Progenitor cell of endocrine pancreas (in vitro differentiated cells): ENCODE data around the gene DHX36. TPM values are rescaled to one million over a fixed set of nuclear protein-coding genes. Genes with fewer than 3 reads are reported as not detected.

Source experiments
- DNase-seq: peaks from one replicate; pipeline ENCODE4 v3.0.0; 2021; ENCODE audit warnings: low spot score; ENCODE audit not compliant: unreplicated experiment
- H3K27ac Mint-ChIP-seq: 2 replicates; pipeline ENCODE4 v1.8.0; 2021; ENCODE audit warnings: mild to moderate bottlenecking, moderate library complexity, mixed read lengths
- H3K27me3 Mint-ChIP-seq: 2 replicates; pipeline ENCODE4 v1.8.0; 2021; ENCODE audit warnings: mixed read lengths
- H3K36me3 Mint-ChIP-seq: 2 replicates; pipeline ENCODE4 v1.8.0; 2022; ENCODE audit warnings: mixed read lengths; ENCODE audit not compliant: insufficient read depth
- H3K4me1 Mint-ChIP-seq: 2 replicates; pipeline ENCODE4 v1.8.0; 2021; ENCODE audit warnings: low read depth, mixed read lengths
- H3K4me3 Mint-ChIP-seq: 2 replicates; pipeline ENCODE4 v1.8.0; 2021; ENCODE audit warnings: low read depth, mild to moderate bottlenecking, moderate library complexity, mixed read lengths
- H3K9me3 Mint-ChIP-seq: 2 replicates; pipeline ENCODE4 v1.8.0; 2021; ENCODE audit warnings: low read depth, mixed read lengths
- total RNA-seq: library from RNA; stranded (reverse); gene quantifications from 2 replicates; pipeline ENCODE4 v1.2.1, GENCODE V29; 2021
- TF ChIP-seq, protein P1 (sequence below): fragments of 200-600 bp; sonication (generic); IDR thresholded peaks from one replicate; pipeline ENCODE4 v1.5.0; 2021; ENCODE audit warnings: antibody characterized with exemption, mild to moderate bottlenecking; ENCODE audit not compliant: unreplicated experiment

DHX36 gene
- total RNA-seq, 1 donor from 2014 or later, result 96.9 TPM

GRCh38 chr3:154224366-154224765, 99.9 kb downstream of the DHX36 start:
- H3K36me3 Mint-ChIP-seq, result peaks cover 4% of the 10 kb centered on the region
- H3K27ac Mint-ChIP-seq, result no peak overlapping the region
- no peak for DNase-seq
- H3K4me3 Mint-ChIP-seq, result no peak overlapping the region
- peaks cover 4% of the 10 kb centered on the region for H3K4me1 Mint-ChIP-seq
- no peaks in the 10 kb centered on the region for H3K27me3 Mint-ChIP-seq
- TF ChIP-seq, protein P1, sequence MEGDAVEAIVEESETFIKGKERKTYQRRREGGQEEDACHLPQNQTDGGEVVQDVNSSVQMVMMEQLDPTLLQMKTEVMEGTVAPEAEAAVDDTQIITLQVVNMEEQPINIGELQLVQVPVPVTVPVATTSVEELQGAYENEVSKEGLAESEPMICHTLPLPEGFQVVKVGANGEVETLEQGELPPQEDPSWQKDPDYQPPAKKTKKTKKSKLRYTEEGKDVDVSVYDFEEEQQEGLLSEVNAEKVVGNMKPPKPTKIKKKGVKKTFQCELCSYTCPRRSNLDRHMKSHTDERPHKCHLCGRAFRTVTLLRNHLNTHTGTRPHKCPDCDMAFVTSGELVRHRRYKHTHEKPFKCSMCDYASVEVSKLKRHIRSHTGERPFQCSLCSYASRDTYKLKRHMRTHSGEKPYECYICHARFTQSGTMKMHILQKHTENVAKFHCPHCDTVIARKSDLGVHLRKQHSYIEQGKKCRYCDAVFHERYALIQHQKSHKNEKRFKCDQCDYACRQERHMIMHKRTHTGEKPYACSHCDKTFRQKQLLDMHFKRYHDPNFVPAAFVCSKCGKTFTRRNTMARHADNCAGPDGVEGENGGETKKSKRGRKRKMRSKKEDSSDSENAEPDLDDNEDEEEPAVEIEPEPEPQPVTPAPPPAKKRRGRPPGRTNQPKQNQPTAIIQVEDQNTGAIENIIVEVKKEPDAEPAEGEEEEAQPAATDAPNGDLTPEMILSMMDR, result no peak
- no peaks in the 10 kb centered on the region for H3K9me3 Mint-ChIP-seq

DNA sequence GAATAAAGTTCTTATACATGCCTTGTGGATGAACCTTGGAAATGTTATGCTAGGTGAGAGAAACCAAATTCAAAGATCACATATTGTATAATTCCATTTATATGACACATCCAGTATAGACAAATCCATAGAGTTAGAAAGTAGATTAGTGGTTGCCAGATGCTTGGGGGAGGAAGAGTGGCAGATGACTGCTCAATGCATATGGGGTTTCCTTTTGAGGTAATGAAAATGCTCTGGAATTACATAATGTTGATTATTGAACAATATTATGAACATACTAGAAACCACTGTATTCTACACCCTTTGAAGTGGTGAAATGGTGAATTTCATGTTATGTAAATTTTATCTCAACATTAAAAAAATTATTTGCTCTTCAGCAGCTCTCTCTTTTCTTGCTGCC, 100.8 kb downstream of the DHX36 start:
- Mint-ChIP-seq H3K36me3 (peaks cover 7% of the 10 kb centered on the region), H3K27me3 (no peaks in the 10 kb centered on the region), H3K27ac (no peak overlapping the region), H3K4me1 (peaks cover 3% of the 10 kb centered on the region), H3K4me3 (no peak overlapping the region), H3K9me3 (no peaks in the 10 kb centered on the region)
- no peak for DNase-seq
- TF ChIP-seq, protein P1, result no peak

Other genes starting within 250 kb of the DHX36 start
- gene ARHGEF26, start 203.1 kb downstream of the DHX36 start, total RNA-seq, result 10.0 and 10.8 TPM in 2 replicates
- gene GPR149, start 105.7 kb upstream of the DHX36 start, total RNA-seq, result not detected in 2 replicates